HG03442 (cell line): ENCODE data around the gene MOB3C.

Experiments
- ATAC-seq: cut with Tn5 transposase; IDR thresholded peaks from one replicate; pipeline ENCODE4 v1.9.1; 2021; ENCODE audit warnings: mild to moderate bottlenecking, moderate library complexity; ENCODE audit not compliant: unreplicated experiment

MOB3C gene

DNA sequence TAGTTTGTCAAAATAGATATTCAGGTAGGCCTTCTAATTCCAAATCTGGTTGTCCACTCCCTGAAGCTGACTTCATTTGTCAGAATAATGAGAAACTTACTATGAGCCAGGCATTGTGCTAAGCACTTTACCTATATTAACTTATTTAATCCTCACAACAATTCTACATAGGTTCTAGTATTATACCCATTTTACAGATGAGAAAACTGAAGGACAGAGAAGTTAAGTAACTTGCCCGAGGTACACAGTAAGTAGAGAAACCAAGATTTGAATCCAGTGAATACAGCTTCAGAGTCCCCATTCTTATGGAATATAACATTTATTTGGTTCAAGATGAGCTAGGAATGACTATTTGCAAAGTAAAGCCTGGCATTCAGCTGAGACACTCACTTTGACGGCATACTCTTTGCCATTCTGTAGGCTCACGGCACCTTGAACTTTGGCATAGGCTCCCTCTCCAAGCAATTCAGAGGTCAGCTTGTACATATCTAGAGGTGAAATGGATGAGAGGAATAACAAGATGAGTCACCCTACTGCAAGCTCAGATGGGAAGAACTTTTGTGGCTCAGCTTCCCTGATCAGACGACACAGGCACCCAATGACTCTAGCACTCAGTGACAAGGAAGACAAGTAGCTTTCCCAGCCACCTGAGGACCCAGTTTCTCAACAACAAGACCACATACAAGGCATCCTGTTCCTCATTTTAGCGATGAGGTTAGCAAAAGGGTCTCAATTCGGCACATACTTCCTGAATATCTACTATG lies 36.3 kb downstream of the MOB3C start:
- no peak for ATAC-seq

DNA sequence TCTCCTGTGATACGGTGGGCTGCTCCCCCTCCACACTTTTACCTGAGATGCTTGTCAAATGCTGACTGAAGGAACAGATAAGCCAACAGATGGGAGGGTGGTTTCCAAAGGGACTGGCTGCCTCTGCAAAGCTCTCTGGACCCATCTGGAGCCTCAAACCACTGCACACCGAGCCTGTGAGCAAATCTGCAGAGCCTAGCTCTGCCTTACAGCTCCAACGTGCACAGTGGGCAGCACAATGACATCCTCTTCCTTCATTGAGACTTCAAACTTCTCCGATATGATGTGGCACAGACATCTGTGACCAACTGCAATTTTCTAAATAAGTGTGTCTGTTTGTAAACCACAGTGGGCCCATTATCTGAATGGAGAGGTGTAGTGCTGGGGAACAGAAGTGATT lies 38.9 kb downstream of the MOB3C start:
- no peak for ATAC-seq

DNA sequence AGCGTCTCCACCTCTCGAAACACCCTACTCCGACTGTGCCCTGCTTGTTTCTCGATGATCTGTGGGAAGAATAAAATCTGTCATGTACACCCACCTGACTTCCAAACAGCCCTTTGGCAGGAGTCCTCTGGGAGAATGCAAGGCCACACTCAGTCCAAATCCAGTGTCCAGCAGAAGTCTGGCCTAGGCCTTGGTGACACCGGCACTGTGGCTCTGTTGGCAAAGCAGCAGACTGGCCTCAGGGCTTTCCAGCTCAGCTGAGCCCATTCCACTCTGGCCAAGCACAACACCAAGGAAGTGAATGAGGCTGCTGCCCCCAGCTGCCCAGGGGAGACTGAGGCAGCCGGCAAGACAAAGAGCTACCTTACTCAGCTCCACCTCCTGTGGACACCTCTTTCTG lies 40.0 kb downstream of the MOB3C start:
- no peak for ATAC-seq

DNA sequence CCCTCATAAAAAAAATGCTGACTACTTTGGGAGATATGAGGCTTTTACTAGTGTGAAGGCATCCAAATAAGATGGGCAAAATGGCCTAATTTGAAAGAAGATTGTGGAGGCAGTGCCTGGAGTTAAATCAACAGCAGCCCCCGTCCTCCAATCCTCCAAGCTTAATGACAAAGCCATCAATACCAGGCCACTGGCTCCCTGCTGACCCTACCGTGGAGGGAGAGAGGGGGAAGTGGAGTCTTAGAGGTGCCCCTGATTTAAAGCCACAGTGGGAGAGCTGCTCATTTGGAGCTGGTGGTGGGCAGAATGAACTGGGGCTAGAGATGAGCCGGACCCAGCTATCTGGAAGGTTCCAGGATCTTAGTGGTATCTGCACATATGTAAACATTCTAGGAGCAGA lies 40.8 kb downstream of the MOB3C start:
- ATAC-seq, result no peak

DNA sequence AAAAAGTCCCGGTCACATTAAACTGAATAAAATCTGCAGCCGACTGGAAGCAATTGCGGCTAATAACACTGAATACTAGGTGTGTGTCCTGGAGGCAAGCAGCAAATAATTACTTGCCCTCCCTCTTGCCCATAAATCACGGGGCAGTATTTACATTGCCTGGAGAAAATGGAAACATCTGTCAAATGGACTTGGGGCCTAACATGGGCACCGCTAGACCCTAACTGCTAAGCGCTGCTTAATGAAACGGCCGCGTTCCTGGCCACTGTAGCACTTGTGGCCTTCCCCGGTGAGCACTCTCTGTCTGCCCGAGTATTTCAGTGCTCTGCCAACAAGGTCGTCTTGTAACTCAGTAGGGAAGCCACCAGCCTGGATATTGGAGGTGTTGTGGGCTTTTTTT lies 41.3 kb downstream of the MOB3C start:
- ATAC-seq, result no peak

DNA sequence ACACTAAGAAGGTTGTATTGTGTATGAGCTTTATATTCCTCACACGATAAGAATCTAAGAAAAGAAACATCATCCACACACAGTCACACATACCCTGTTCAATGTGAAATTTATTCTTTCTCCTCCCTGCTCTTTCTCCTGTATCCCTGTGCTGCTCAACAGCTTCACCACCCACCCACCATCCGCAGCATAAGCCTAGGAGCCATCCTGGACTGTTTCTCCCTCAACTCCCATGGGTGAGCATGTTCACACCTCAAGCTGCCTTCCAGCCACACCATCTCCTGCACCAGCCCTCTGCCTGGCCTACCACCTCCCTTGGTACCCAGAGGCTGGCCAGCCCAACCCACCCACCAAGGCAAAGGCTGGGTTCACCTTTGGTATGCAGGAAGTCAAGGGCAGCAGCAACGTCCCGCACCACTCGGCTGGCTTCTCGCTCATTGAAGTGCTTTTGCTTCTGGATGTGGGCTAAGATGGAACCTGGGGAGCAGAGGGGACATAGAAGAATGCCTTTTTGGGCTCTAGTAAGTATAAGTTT lies 44.9 kb downstream of the MOB3C start:
- no peak for ATAC-seq

DNA sequence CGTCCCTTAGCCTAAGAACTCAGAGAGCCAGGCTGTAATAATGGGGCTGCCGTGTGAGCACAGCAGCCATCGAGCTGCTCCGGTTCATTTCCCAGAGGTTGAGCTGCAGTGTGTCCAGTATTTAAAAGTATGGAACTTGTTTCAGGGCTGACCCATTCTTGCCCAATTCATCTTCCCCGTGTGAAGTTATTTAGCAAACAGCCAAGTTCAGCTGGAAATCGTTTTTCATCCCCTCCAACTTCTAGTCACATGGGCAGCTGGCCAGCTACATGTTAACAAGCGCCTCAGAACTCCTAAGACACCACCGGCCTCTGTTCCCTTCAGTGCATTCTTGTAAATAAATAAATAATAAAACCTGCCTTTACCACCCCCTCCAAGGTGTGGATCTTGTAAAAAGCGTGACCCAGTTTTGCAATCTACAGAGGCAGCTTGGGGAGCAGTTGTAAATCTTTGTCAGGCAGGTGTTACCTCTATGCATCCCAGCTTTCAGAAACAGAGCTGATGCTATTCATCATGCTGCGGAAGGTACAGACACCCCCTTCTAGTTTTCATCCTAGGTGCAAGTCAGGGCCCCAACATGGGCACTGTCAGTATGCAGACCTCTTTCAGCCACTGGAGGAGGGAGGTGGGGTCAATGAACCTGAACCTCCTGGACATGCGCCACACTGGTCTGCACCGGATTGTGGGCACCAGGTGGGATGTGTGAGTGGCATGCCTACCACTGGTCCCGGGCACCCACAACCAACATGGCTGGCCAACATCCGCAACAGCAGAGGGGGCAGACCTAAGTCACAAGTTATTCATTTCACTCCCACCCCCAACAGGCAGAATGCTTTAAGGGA lies 46.5 kb downstream of the MOB3C start:
- ATAC-seq, result no peak

DNA sequence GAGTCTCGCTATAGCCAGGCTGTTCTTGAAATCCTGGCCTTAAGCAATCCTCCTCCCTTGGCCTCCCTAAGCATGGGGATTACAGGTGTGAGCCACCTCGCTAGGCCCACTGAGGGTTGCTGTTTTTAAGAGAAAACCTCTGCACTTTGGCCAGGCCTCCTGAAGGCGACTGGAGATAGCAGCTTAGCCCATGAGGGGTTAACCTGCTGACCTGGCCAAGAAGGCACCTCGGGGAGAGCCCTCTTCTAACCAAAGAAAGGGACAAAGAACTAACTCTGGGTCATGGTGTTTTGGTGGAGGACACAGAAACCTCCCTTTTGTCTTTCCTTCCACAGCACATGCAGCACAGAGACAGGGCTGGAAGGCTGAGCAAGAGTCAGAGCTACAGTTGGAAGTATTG lies 47.5 kb downstream of the MOB3C start:
- ATAC-seq, result no peak

DNA sequence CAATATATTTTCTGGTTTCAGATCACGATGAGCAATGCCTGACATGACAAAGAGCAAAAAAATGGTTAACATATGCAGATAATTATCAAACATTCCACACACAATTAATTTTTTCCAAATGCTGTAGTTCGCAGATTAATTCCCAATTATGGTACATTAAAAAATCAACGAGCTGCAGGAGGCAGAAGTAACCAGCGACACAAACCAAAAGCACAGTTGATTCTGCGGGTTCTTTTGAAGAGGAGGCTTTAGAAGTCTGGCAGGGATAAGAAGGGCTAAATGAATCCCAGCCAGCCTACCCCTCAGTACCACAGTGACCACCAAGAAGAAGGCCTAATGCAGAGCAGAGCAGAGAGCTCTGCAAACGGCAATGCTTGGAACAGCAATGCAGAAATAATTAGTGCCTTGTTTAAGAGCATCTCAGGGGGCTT lies 48.1 kb downstream of the MOB3C start:
- ATAC-seq, result no peak

DNA sequence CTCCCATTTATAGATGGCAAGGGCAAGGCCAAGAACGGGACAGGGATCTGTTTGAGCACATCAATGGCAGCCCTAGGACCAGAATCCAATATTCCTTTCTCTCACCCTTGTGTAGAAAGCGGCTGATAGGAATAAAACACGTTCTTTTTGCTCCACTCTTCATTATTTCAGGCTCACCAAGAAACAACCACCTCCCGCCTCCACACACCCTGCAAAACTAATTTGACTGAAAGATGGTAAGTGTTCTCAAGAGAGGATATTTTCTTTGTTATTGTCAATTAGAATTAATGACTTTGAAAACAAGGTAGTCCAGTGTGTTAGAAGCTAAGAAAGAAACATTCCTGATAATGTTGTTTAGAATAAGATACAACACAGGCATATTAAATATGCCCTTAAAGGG lies 53.3 kb downstream of the MOB3C start:
- no peak for ATAC-seq

DNA sequence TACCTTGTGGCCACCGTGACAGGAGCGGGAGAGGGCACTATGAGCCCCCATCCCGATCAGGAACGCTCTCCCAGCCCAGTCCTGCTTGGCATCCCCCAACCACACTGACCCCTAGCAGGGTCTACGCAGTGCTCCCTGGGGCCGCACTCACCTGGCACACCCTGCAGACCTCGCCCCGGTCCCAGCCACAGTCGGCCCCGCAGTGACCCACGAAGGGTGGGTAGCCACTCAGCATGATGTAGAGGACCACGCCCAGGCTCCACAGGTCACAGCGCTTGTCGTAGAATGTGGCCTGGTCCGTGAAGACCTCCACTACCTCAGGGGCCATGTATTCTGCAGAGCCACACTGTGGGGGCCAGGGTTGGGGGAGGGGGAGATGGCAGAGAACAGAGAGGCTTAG lies 54.1 kb downstream of the MOB3C start:
- no peak for ATAC-seq

DNA sequence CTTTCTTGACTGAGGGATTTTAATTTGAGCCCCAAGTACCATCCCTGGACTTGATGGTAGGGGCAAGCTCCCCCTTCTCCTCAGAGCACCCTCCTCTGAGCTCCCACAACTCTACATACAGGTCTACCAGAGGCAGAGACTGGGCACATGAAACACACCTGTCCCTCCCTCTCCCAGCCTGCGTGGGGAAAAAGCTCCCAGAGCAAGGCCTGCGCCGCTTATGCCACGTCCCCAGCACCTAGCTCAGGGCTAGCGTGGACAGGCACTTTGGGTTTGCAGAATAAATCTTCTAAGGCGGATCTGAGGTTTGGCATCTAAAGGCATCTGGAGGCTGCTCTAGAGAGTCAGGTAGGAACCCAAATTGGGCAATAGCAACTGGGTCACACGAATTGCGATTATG lies 57.6 kb downstream of the MOB3C start:
- ATAC-seq, result no peak

DNA sequence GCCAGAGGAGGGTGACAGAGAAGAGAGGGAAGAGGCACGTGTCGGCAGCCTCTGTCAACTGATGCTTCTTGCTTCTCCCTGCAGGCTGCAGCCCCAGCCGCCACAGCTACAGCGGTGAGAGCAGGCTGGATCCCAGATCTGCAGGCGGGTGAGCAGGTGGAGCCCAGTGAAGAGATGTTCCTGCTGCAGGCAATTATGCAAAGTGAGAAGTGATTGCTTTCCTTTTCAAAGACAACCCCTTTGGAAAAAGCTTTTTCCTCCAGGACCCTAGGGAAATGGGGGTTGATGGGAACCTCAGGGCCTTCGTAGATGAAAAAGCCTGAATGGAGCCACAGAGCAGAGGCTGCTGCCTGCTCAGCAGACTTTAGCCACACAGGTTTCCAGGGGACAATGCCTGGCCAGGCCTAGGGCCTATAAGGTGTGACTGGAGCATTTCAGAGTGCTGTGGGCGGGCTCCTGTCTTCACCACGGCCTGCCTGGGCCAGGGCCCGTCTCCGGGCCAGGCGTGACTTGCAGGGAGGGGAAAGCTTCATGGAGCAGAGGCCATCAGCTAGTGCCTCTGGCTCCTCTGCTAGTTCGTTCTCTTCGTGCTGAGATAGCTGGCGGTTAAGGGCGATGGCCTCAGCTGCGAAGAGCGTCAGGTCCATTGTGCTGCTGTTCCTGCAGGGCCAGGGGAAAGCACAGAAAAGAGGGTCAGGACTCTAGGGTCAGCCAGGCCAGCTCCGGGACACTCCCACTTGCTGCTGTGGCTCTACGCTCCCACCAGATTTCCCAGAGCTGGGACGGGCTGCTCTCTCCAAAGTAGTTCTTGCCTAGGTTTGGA lies 58.3 kb downstream of the MOB3C start:
- no peak for ATAC-seq
